Left hindlimb (tissue), 1 donor: Measurements from ENCODE around the gene IRF3.

Source experiments
- DNase-seq: peaks from one replicate; pipeline ENCODE4 v3.0.0-alpha.2; 2018

The IRF3 gene

GRCh38 chr19:49687150-49687549 lies 21.5 kb upstream of the IRF3 start:
- DNase-seq, result no peak

GRCh38 chr19:49686503-49687088 lies 20.9 kb upstream of the IRF3 start:
- no peak for DNase-seq

- DNase-seq, result no peak
These were observed 20.2 kb upstream of the IRF3 start for GRCh38 chr19:49685845-49686332.

GRCh38 chr19:49684983-49685553 lies 19.4 kb upstream of the IRF3 start:
- no peak for DNase-seq

- no peak for DNase-seq
These were observed 18.8 kb upstream of the IRF3 start for GRCh38 chr19:49684251-49684982.

GRCh38 chr19:49683814-49684250 lies 18.2 kb upstream of the IRF3 start:
- DNase-seq, result no peak

- DNase-seq, result no peak
These were observed 16.6 kb upstream of the IRF3 start for GRCh38 chr19:49682274-49682673.

GRCh38 chr19:49681830-49682229 lies 16.2 kb upstream of the IRF3 start:
- no peak for DNase-seq

GRCh38 chr19:49680421-49681351 lies 15.0 kb upstream of the IRF3 start:
- DNase-seq, result peak; percentile 95

- DNase-seq, result no peak
These were observed 14.2 kb upstream of the IRF3 start for GRCh38 chr19:49679771-49680413.

- DNase-seq, result no peak
These were observed 13.5 kb upstream of the IRF3 start for GRCh38 chr19:49678985-49679770.

- DNase-seq, result peak; percentile 87
These were observed 12.4 kb upstream of the IRF3 start for GRCh38 chr19:49677901-49678674.

- peak; percentile 83 for DNase-seq
These were observed 11.7 kb upstream of the IRF3 start, which contains the start of gene PRMT1 for GRCh38 chr19:49677231-49677900. PRMT1 (plus strand) TSS chr19:49677271; CDS start chr19:49677281, 10 bp downstream.

GRCh38 chr19:49676784-49677230 lies 11.2 kb upstream of the IRF3 start:
- peak; percentile 100 for DNase-seq

GRCh38 chr19:49676136-49676783 lies 10.6 kb upstream of the IRF3 start:
- no peak for DNase-seq

GRCh38 chr19:49672131-49672919 lies 6.7 kb upstream of the IRF3 start:
- DNase-seq, result no peak

- DNase-seq, result no peak
These were observed 3.9 kb upstream of the IRF3 start for GRCh38 chr19:49669516-49669915.

- DNase-seq, result no peak
These were observed 1.8 kb upstream of the IRF3 start for GRCh38 chr19:49667473-49667872.

- no peak for DNase-seq
These were observed 425 bp upstream of the IRF3 start for GRCh38 chr19:49666120-49666444.
